Ramos (cell line): ENCODE data around the gene JTB.
"Not testable (repeated sequence)": the region's sequence is repeated elsewhere in the genome, so short reads cannot be mapped to it uniquely, and the experiment has no call there.

ENCODE experiments used
- in situ Hi-C: fragments of 300-500 bp; cut with MboI; formaldehyde crosslinking; loops from one replicate; pipeline ENCODE4 v1.14.3; 2022; ENCODE audit warnings: low sequenced_read_pairs; ENCODE audit not compliant: unreplicated experiment

Gene JTB

DNA sequence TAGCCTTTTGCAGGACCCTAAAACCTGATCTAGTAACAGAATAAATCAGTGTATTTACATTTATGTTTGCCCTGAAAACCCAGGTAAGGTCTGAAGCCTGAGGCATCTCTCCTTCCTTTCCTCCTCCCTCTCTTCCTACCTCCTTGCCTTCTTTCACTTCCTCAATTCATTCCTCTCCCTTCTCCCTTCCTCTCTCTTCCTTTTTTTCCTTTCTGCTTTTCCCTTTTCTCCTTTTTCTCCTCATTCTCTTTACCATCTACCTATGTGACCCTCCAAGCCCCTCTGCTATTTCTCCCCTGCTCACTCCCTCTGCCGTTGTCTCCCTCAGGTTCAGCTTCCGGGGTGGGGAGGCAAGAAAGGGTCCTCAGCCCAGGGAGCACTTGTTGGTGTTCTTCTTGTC lies 4.3 kb upstream of the JTB start:
- in situ Hi-C loops: not testable (repeated sequence)

DNA sequence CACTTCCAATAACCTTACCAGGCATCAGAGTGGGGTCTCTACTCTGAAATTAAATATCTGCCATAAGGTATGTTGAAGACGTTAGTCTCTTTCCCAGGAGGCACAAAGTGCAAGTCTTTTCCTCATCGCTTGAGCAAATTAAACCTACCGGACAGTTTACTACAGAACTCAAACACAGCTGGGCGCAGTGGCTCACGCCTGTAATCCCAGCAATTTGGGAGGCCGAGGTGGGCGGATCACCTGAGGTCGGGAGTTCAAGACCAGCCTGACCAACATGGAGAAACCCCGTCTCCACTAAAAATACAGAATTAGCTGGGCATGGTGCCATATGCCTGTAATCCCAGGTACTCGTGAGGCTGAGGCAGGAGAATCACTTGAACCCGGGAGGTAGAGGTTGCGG lies 1.6 kb upstream of the JTB start:
- in situ Hi-C loops: loop anchor here (5.0 kb wide), 1 partner anchor 182 kb away; no protein-coding TSS in a partner anchor

DNA sequence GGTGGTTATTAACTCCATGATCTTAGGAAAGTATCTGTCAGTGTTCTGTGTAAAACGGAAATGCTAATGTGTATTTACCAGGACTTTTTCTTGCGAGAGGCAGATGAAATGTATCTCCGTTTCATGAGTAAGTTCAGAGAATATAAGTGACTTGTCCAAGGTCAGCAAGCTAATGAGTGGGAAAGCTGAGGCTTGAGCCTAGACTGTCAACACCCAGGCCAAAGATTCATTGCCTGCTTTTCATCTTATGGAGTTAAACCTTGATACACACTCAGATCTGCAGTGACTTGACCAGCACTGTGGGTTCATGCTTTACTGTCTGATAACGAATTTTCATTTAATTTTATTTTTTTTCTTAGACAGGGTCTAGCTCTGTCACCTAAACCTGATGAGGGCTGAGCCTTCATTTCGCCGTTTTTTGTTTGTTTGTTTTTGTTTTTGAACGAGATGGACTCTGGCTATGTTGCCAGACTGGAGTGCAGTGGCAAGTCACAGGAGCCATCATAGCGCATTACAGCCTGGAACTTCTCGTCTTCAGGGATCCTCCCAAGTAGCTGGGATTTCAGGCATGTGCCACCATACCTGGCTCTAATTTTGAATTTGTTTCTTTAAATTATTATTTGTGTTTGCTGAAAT lies 918 bp upstream of the JTB start:
- in situ Hi-C loops: loop anchor here (5.0 kb wide), 1 partner anchor 181 kb away; no protein-coding TSS in a partner anchor

DNA sequence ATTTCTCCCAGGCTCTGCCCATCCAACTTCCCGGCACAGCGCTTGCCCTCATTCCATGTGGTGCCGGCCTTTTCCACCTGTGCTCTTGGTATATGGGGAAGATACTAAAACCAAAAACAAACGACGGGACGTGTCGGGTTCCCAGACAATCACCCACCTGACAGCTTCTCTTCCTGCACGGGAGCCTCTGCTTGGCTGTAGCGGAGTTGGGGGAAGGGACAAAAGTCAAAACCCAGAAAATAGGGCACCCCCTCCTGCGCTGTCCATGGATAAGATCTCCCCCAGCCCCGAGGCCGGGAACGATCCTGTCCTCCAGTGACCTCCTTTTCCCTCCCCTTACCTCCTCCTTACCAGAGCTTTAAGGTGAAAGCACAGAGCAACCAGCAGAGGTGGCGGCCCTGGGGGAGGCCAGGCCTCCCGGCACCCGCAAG lies 640 bp downstream of the JTB start:
- in situ Hi-C loops: loop anchor here (5.0 kb wide), 1 partner anchor 180 kb away; no protein-coding TSS in a partner anchor

DNA sequence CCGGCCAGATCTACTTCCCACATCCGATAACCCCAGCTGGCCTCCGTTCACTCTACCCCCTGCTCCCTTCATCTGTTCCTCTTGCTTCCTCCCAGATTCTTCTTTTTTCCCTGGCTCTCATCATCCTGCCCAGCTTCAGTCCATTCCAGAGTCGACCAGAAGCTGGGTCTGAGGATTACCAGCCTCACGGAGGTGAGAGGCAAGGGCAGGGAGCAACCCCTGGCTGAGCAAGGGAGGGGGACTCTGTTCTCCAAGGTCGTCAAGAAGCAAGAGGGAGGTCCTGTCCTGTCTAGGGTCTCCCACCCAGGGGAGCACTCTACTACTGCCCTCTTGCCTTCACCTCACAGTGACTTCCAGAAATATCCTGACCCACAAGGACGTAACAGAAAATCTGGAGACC lies 3.9 kb downstream of the JTB start:
- in situ Hi-C loops: no loop called here

DNA sequence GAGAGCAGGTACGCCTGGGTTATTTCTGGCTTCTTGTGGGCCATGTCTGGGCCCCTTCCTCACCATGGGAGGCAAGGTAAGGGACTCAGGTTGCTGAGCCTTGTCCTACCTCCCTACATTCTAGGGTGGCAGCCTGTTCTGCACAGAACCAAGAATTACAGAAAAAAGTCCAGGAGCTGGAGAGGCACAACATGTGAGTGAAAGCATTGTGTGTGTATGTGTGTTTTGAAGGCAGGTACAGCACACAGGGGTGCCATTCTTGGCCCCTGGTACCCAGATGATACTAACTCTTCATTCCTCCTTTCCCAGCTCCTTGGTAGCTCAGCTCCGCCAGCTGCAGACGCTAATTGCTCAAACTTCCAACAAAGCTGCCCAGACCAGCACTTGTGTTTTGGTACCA lies 4.4 kb downstream of the JTB start:
- in situ Hi-C loops: no loop called here

DNA sequence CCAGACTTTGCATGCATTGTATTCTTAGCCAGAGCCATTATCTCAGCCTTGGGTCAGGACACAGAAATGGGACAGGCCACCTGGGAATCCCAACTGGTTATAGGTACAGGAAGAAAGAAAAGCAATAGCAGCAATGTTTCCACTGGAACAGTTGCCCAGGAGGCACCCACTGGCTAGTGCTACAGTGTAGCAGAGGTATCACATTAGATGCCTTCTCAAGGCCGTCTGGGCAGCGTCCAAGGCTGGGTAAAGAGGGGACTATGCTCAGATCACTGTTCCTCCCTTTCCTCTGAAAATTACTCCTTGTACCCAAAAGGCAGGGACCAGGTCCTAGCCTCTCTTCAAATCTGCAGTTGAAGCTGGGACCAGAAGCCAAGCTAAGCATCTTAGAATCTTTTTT lies 7.1 kb downstream of the JTB start:
- in situ Hi-C loops: no loop called here

DNA sequence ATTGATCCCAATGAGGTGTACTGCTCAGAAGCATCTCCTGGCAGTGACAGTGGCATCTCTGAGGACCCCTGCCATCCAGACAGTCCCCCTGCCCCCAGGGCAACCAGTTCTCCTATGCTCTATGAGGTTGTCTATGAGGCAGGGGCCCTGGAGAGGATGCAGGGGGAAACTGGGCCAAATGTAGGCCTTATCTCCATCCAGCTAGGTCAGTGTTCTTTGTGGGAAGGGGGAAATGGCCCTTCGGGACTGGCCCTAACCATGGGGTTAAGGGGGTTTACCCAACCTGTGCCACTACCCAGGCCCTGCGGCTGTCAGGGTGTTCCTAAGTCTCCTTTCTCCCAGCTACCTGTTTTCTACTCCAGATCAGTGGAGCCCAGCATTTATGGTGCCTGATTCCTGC lies 8.5 kb downstream of the JTB start:
- in situ Hi-C loops: no loop called here

DNA sequence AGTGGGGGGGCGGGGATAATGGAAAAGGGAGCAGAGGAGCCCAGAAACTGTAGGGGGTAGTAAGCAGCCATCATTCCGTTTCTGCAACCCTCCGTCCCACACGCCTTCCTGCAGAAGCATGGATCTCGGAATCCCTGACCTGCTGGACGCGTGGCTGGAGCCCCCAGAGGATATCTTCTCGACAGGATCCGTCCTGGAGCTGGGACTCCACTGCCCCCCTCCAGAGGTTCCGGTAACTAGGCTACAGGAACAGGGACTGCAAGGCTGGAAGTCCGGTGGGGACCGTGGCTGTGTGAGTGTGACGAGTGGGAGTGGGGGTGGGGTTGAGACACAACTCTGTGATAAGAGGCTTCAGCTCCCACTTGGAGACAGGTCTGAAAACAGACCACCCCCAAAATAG lies 9.1 kb downstream of the JTB start:
- in situ Hi-C loops: no loop called here

DNA sequence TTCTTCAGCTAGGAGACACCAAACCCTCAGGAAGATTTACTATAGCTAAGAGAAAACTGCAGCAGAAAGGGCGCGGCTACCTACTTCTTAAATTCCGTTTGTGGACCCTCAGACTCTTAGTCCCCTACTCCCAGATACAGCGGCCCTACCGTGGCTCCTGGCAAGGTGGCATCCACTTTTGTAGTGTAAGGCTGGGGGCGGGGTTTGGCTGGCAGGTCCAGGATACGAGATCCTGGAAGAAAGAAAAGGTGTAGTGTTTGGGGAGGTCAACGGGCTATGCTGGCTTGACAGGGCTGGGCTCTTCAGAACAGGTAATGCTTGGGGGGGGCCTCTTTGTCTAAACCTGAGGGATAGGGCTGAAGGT lies 9.5 kb downstream of the JTB start:
- in situ Hi-C loops: no loop called here

DNA sequence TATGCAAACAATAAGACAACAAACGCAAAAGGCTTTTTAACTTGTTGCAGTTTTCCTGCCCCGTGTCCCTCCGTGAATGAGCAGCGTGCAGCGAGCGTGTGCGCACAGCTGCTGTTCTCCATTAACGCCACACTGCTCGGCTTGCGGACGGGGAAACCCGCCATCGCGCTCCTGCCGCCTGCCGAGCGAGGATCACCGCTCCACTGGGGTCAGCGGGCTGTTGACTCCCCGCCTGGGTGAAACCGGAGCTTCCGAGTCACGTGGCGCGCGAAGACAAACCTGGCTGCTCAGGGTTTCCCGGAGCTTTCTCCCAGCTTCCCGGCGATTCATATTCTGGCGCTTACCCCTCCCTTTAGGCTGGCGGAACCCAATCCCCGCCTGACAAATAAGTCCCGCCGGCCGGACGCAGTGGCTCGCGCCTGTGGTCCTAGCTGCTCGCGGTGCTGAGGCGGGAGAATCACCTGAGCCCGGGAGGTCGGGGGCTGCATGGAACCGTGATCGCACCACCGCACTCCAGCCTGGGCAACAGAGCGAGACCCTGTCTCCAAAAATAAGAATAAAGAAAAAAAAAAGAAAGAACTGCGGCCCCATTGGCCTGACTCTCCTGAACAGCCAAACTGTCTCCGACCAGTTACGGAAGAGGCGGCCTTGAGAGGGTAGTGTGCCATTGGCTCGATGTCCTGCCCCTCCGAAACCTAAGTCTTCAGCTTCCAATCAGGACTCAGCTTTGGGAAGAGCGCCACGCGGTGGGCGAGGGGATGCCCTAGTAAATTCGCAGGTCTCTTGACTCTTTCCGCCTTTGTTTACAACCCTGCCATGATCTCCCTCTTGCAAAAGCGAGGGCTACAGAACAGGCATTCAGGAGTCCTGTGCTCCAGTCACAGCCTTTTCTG lies 10.1 kb downstream of the JTB start, which contains the start of gene CREB3L4:
Gene CREB3L4 (plus strand): TSS at position 796 of the 893 bp plus-strand sequence. CDS start 624 bp downstream, outside the sequence.
- in situ Hi-C loops: no loop called here

DNA sequence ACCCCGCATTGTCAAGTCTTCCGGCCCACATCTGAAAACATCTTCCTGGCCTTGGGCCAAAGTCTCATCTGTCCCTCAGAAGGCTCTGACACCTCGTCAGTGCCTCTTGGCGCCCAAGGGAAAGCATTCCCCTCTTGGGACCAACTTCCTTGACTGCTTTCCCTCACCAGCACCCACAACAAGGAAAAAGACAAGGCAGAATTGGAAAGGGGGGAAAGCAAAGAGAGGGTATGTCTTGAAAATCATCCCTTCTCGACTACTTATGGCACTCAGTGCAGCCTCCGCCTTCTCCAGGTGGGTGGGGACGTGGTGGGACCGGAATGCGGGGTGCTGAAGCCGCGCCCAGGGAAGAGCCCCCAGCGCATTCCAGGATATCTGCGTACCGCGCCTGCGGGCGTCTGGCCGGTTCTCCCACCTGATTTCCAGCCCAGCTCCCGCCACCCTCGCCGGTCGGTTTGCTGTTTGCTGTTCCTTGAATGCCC lies 13.6 kb downstream of the JTB start:
- in situ Hi-C loops: no loop called here

DNA sequence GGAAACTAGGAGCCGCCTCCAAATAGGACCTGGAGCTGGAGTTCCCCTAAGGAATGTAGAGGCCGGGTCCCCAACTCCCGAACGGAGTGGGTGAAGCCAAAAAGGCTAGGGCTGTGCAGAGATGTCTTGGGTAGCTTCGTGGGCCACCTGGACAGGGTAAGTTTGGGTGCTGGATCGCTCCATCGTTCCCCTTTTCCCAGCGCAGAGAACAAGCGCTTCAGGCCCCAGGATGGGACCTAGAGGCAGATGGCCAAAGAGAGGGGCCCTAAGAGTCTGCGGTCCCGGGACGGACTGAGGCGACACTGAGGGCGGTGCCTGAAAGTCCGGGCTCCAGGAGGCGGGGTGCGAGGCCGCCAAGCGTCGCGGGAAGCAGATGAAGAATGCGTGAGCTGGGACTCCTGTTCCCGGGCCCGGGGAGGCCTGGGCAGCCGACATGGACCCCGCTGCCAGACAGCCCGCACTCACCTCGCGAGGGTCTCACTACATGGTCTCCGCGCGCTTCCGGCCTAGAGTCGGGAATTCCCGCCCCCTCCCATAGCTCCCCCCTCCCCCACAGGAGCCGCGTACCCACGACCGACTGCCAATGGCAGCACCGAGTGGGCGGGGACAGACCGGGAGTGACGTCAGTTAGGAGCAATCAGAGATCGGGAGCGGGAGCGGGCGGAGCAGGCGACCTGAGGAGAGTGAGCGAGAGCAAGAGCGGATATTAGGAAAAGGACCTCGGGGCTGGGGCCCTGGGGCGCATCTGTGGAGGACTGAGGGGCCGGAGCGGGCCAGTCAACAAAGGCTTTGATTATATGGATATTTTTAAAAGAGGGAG lies 14.2 kb downstream of the JTB start, which contains the start of gene SLC39A1:
Gene SLC39A1 (minus strand): TSS at position 508 of the 820 bp plus-strand sequence. CDS start 822 bp downstream, outside the sequence.
- in situ Hi-C loops: no loop called here

DNA sequence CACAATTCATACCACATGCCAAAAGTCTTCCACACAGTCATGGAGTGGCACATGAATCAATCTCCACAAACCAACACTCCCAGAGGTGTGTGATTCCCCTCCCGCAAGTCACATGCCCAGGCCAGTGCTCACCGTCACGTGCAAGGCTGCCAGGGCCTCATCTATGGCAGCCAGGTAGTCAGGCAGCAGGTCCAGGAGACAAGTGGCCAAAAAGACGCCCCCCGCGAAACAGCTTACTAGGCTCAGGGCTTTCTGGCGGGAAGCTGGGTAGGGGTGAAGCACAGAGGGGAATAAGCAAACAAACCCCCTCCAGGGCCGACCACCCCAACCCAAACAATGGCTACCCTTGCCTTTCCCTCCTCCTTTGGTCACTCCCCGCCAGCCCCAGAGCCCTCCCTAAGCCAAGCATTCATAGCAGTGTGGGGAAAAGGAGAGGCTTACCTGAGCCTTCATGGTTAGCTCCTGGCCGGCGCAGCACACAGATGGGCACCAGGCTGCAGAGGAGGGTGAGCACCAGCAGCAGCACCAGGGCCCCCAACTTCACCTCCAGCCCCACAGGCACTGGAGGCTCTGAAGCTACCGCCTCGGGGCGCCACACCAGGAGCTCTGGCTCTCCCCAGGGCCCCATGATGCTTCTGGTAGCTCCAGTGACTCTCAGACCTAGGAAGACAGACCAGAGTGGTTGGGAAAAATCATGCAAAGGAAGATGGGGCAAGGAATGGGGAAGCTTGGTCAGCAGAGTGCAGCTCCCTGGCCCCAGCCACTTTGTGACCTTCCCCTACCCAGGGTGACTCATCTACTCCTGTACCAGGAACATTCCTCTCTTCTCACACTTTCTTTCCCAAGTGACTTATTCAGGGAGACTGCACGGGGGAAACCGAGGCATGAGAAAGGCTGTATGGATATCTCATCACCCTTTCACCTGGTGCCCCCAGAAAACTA lies 15.1 kb downstream of the JTB start:
- in situ Hi-C loops: no loop called here

DNA sequence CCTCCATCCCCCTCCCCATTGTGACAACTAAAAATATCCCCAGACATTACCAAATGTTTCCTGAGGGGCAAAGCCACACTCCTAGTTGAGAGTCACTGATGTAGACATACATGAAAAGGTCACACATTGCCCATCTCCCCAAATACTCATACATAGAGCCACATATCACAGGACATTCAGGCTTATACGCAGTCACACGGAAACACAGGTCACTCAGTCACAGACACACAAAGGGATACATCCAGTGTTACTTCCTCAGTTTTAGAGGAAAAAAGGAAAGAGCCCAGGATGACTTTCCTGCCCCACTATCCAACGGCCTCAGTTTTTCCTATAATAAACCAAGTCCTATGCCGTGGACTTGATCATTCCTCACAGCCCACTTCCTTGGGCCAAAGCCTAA lies 16.1 kb downstream of the JTB start:
- in situ Hi-C loops: no loop called here

DNA sequence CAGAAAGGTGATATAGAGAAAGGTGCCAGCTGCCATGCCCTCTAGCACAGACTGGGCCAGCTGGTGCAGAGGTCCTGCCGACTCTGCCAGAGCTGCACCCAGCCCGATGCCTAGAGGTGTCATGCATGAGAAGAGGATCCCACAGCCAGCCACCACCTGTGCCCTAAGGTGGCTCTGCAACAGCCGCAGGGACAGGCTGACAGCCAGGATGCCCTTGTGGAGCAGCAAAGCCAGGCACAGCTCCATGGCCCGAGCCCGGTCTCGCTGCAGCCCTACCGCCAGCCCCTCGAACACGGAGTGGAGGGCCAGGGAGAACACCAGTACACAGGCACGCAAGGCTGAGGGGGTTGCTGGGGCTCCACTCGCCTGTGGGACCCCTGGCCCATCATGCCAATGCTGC lies 17.3 kb downstream of the JTB start:
- in situ Hi-C loops: no loop called here

DNA sequence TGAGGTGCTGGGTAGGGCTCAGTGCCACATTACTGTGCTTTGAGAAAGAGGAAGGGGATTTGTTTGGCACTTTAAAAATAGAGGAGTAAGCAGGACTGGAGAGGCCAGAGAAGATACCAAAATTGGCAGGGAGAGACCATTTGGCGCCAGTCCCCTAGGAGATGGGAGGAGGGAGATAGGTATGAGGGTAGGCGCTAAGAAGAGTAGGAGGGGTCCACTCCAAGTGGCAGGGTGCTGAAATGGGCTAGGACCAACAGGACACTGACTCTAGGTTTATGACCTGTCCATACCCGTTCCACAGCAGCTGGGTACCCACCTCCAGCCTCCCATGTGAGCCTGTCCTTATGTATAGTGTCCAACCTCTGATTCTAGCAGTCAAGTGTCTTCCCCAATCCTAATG lies 18.0 kb downstream of the JTB start:
- in situ Hi-C loops: no loop called here

DNA sequence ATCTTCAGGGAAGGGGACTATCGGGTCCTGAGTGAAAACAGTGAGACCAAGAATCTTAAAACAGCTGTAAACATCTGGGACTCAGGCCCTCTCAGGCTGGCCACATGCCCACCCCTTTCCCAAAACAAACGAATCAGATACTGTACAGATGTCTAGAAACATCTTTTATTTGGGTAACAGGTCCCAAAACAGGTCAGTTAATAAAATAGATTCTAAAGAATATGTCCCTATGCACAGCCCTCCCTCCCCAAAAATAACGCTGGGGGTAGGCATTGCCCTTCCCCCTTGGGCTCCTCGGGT lies 18.6 kb downstream of the JTB start:
- in situ Hi-C loops: no loop called here

DNA sequence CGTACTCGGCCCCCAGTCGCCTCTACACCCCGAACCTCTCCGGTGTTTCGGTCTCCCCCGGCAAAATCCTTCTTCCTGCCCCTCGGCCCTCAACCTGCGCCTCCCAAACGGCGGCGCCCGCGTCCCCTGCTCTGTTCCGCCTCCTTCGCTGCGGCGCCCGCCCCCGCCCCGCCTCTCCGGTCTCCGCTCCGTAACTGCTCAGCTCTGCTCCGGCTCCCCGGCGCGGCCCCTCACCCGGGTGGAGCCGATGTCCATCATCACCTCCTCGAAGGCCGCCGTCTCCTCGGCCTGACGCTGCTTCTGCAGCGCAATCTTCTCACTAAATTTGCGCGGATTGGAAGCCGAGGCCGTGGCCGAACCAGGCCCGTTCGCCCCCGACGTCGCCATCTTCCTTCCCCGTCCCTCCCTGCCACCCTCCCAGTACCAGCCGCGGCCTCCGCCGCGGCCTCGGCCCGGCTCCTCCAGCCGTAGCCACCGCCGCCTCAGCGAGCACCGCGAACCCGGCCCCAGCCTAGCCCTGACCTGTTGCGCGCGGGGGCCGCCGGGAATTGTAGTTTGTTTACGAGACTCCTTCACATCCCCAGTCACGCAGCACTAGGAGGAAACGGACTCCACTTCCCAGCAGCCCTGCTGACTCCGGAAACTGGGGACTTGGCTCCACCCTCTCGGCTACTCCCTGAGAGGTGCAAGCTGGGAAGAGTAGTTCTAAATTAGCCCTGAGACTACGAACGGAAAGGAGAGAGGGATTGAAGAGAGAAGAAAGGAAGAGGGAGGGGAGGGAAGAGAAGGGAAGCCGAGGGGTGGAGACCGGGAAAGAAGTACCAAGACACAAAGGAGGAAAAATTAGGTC lies 19.1 kb downstream of the JTB start, which contains the start of gene CRTC2:
Gene CRTC2 (minus strand): TSS at position 502 of the 850 bp plus-strand sequence. CDS start 115 bp downstream, at position 387.
- in situ Hi-C loops: no loop called here
